ENCODE data around the gene RSRC1. TPM values are rescaled to one million over a fixed set of nuclear protein-coding genes. Genes with fewer than 3 reads are reported as not detected.

RSRC1 gene
- total RNA-seq, 2 donors from 2014 or later: 35.6 to 45.8 TPM

GRCh38 chr3:158166223-158166622 lies 56.3 kb downstream of the RSRC1 start:
- no peak for ATAC-seq (replicated peaks in 1 of 2)
- H3K4me3 Mint-ChIP-seq: no peak overlapping the region

GRCh38 chr3:158167737-158168557 lies 58.1 kb downstream of the RSRC1 start:
- H3K4me3 Mint-ChIP-seq: no peak overlapping the region
- ATAC-seq (replicated peaks in 1 of 2) (peak; percentile 67 to 72), DNase-seq (peak; percentile 17 to 24)
- peaks cover 0 to 17% of the 10 kb centered on the region in 2 donors for H3K36me3 Mint-ChIP-seq (ENCODE audit: insufficient read depth in 2 of 2)
- H3K27ac Mint-ChIP-seq: no peak overlapping the region
- H3K4me1 Mint-ChIP-seq (ENCODE audit: low read depth): peaks cover 15% of the 10 kb centered on the region
- no peaks in the 10 kb centered on the region for H3K27me3 Mint-ChIP-seq (ENCODE audit: low read depth)
- H3K9me3 Mint-ChIP-seq: peaks cover 0 to 3% of the 10 kb centered on the region in 2 donors

More at GRCh38 chr3:158166223-158166622, 56.3 kb downstream of the RSRC1 start:
- H3K9me3 Mint-ChIP-seq: peaks cover 0 to 3% of the 10 kb centered on the region in 2 donors
- H3K36me3 Mint-ChIP-seq (ENCODE audit: insufficient read depth in 2 of 2): peaks cover 0 to 10% of the 10 kb centered on the region in 2 donors
- H3K27me3 Mint-ChIP-seq (ENCODE audit: low read depth): no peaks in the 10 kb centered on the region
- H3K4me1 Mint-ChIP-seq (ENCODE audit: low read depth): peaks cover 20% of the 10 kb centered on the region
- no peak overlapping the region for H3K27ac Mint-ChIP-seq
- DNase-seq: no peak

GRCh38 chr3:158169091-158169491 lies 59.2 kb downstream of the RSRC1 start:
- ATAC-seq (replicated peaks in 1 of 2) (no peak), DNase-seq (no peak)
- Mint-ChIP-seq H3K4me3 (no peak overlapping the region), H3K9me3 (peaks cover 0 to 3% of the 10 kb centered on the region in 2 donors), H3K4me1 (ENCODE audit: low read depth) (peaks cover 15% of the 10 kb centered on the region), H3K27me3 (ENCODE audit: low read depth) (no peaks in the 10 kb centered on the region), H3K27ac (no peak overlapping the region), H3K36me3 (ENCODE audit: insufficient read depth in 2 of 2) (peaks cover 0 to 17% of the 10 kb centered on the region in 2 donors)

- ATAC-seq (replicated peaks in 1 of 2): no peak
- Mint-ChIP-seq H3K27ac (no peak overlapping the region), H3K36me3 (ENCODE audit: insufficient read depth in 2 of 2) (peaks cover 3 to 5% of the 10 kb centered on the region in 2 donors), H3K9me3 (peaks cover 0 to 2% of the 10 kb centered on the region in 2 donors), H3K27me3 (ENCODE audit: low read depth) (no peaks in the 10 kb centered on the region), H3K4me3 (no peak overlapping the region), H3K4me1 (ENCODE audit: low read depth) (no peaks in the 10 kb centered on the region)
- no peak for DNase-seq
These were observed 71.2 kb downstream of the RSRC1 start for GRCh38 chr3:158181096-158181495.

- Mint-ChIP-seq H3K4me3 (no peak overlapping the region), H3K27me3 (ENCODE audit: low read depth) (no peaks in the 10 kb centered on the region), H3K36me3 (ENCODE audit: insufficient read depth in 2 of 2) (no peaks in the 10 kb centered on the region), H3K9me3 (no peaks in the 10 kb centered on the region), H3K4me1 (ENCODE audit: low read depth) (no peaks in the 10 kb centered on the region), H3K27ac (no peak overlapping the region)
- ATAC-seq (replicated peaks in 1 of 2) (no peak), DNase-seq (no peak)
These were observed 75.8 kb downstream of the RSRC1 start for GRCh38 chr3:158185711-158186110.

GRCh38 chr3:158200955-158201354 lies 91.1 kb downstream of the RSRC1 start:
- H3K4me3 Mint-ChIP-seq: no peak overlapping the region
- DNase-seq (no peak), ATAC-seq (replicated peaks in 1 of 2) (no peak)
- no peaks in the 10 kb centered on the region for H3K27me3 Mint-ChIP-seq (ENCODE audit: low read depth)
- H3K9me3 Mint-ChIP-seq: peaks cover 13 to 18% of the 10 kb centered on the region in 2 donors
- no peaks in the 10 kb centered on the region for H3K4me1 Mint-ChIP-seq (ENCODE audit: low read depth)
- H3K36me3 Mint-ChIP-seq (ENCODE audit: insufficient read depth in 2 of 2): peaks cover 24 to 45% of the 10 kb centered on the region in 2 donors
- H3K27ac Mint-ChIP-seq: no peak overlapping the region

GRCh38 chr3:158205324-158205723 lies 95.4 kb downstream of the RSRC1 start:
- H3K27ac Mint-ChIP-seq: no peak overlapping the region
- no peak overlapping the region for H3K4me3 Mint-ChIP-seq
- peaks cover 11 to 24% of the 10 kb centered on the region in 2 donors for H3K36me3 Mint-ChIP-seq (ENCODE audit: insufficient read depth in 2 of 2)
- ATAC-seq (replicated peaks in 1 of 2) (no peak), DNase-seq (no peak)
- peaks cover 2 to 4% of the 10 kb centered on the region in 2 donors for H3K9me3 Mint-ChIP-seq
- H3K27me3 Mint-ChIP-seq (ENCODE audit: low read depth): no peaks in the 10 kb centered on the region
- no peaks in the 10 kb centered on the region for H3K4me1 Mint-ChIP-seq (ENCODE audit: low read depth)

GRCh38 chr3:158205994-158206393 lies 96.1 kb downstream of the RSRC1 start:
- Mint-ChIP-seq H3K4me1 (ENCODE audit: low read depth) (no peaks in the 10 kb centered on the region), H3K36me3 (ENCODE audit: insufficient read depth in 2 of 2) (peaks cover 10 to 17% of the 10 kb centered on the region in 2 donors), H3K27ac (no peak overlapping the region), H3K9me3 (peaks cover 0 to 1% of the 10 kb centered on the region in 2 donors), H3K27me3 (ENCODE audit: low read depth) (no peaks in the 10 kb centered on the region), H3K4me3 (no peak overlapping the region)
- ATAC-seq (replicated peaks in 1 of 2): no peak
- no peak for DNase-seq

GRCh38 chr3:158210067-158210466 lies 100.2 kb downstream of the RSRC1 start:
- peaks cover 1% of the 10 kb centered on the region in 2 donors for H3K36me3 Mint-ChIP-seq (ENCODE audit: insufficient read depth in 2 of 2)

GRCh38 chr3:158213461-158213860 lies 103.6 kb downstream of the RSRC1 start:
- Mint-ChIP-seq H3K4me3 (no peak overlapping the region), H3K27me3 (ENCODE audit: low read depth) (no peaks in the 10 kb centered on the region), H3K9me3 (peaks cover 0 to 2% of the 10 kb centered on the region in 2 donors), H3K4me1 (ENCODE audit: low read depth) (no peaks in the 10 kb centered on the region), H3K27ac (no peak overlapping the region), H3K36me3 (ENCODE audit: insufficient read depth in 2 of 2) (peaks cover 0 to 4% of the 10 kb centered on the region in 2 donors)
- DNase-seq (no peak), ATAC-seq (replicated peaks in 1 of 2) (no peak)

More at GRCh38 chr3:158210067-158210466, 100.2 kb downstream of the RSRC1 start:
- ATAC-seq (replicated peaks in 1 of 2): no peak
- no peak for DNase-seq
- H3K9me3 Mint-ChIP-seq: no peaks in the 10 kb centered on the region
- no peaks in the 10 kb centered on the region for H3K27me3 Mint-ChIP-seq (ENCODE audit: low read depth)
- H3K4me3 Mint-ChIP-seq: no peak overlapping the region
- H3K4me1 Mint-ChIP-seq (ENCODE audit: low read depth): no peaks in the 10 kb centered on the region
- no peak overlapping the region for H3K27ac Mint-ChIP-seq

- Mint-ChIP-seq H3K9me3 (peaks cover 0 to 2% of the 10 kb centered on the region in 2 donors), H3K4me3 (no peak overlapping the region), H3K27me3 (ENCODE audit: low read depth) (no peaks in the 10 kb centered on the region), H3K36me3 (ENCODE audit: insufficient read depth in 2 of 2) (peaks cover 0 to 4% of the 10 kb centered on the region in 2 donors), H3K4me1 (ENCODE audit: low read depth) (no peaks in the 10 kb centered on the region), H3K27ac (no peak overlapping the region)
- DNase-seq (no peak), ATAC-seq (replicated peaks in 1 of 2) (no peak)
These were observed 108.1 kb downstream of the RSRC1 start for GRCh38 chr3:158217992-158218391.

GRCh38 chr3:158220575-158220974 lies 110.7 kb downstream of the RSRC1 start:
- Mint-ChIP-seq H3K9me3 (peaks cover 0 to 2% of the 10 kb centered on the region in 2 donors), H3K27ac (no peak overlapping the region), H3K27me3 (ENCODE audit: low read depth) (no peaks in the 10 kb centered on the region), H3K4me3 (no peak overlapping the region), H3K4me1 (ENCODE audit: low read depth) (no peaks in the 10 kb centered on the region), H3K36me3 (ENCODE audit: insufficient read depth in 2 of 2) (peaks cover 0 to 3% of the 10 kb centered on the region in 2 donors)
- no peak for DNase-seq
- ATAC-seq (replicated peaks in 1 of 2): no peak

GRCh38 chr3:158221426-158221825 lies 111.5 kb downstream of the RSRC1 start:
- Mint-ChIP-seq H3K36me3 (ENCODE audit: insufficient read depth in 2 of 2) (peaks cover 0 to 3% of the 10 kb centered on the region in 2 donors), H3K4me3 (no peak overlapping the region), H3K4me1 (ENCODE audit: low read depth) (no peaks in the 10 kb centered on the region), H3K27me3 (ENCODE audit: low read depth) (no peaks in the 10 kb centered on the region), H3K9me3 (peaks cover 0 to 2% of the 10 kb centered on the region in 2 donors), H3K27ac (no peak overlapping the region)
- ATAC-seq (replicated peaks in 1 of 2) (no peak), DNase-seq (no peak)

All from activated T-cell treated with anti-CD3 and anti-CD28 coated beads, Interleukin-2, amount 50 U/mL, for 72 hours (primary cell).